HEK293 (cell line): ENCODE measurements around the gene CTRB1.
A peak's percentile ranks its signal among the peaks of the same experiment; 100 is the strongest.

Source experiments
- CTCF ChIA-PET: fragments of 350-600 bp; formaldehyde crosslinking; extraction: SDS; loops from one replicate; lab custom pipeline; 2021; ENCODE audit warnings: antibody characterized with exemption; lab: Yijun Ruan, JAX
- POLR2A ChIA-PET: fragments of 300-600 bp; formaldehyde crosslinking; extraction: SDS; loops from one replicate; lab custom pipeline; 2020; ENCODE audit warnings: antibody characterized with exemption, inconsistent platforms; lab: Yijun Ruan, JAX
- H3K27ac ChIP-seq: fragments of 200-500 bp; sonication (Bioruptor generic); 2 replicates; pipeline ENCODE4 v1.5.1; 2014; ENCODE audit warnings: low read depth, low read length, control low read depth, inconsistent platforms; ENCODE audit errors: extremely low read depth
- H3K36me3 ChIP-seq, 2 experiments: fragments of 200-500 bp in 1 of 2; sonication (Bioruptor generic) in 1 of 2; 1 replicate in 1 of 2; 2 replicates in 1 of 2; pipeline ENCODE4 v1.5.1; 2014 to 2017; ENCODE audit warnings: inconsistent platforms in 2 of 2, low read length in 2 of 2; ENCODE audit not compliant: control insufficient read depth in 2 of 2, insufficient read depth in 1 of 2
- H3K4me1 ChIP-seq: fragments of 200-500 bp; sonication (Bioruptor generic); 2 replicates; pipeline ENCODE4 v1.5.1; 2014; ENCODE audit warnings: mild to moderate bottlenecking, low read length, inconsistent platforms; ENCODE audit not compliant: control insufficient read depth, insufficient read depth
- H3K4me3 ChIP-seq: 2 replicates; pipeline ENCODE4 v1.5.1; 2011; ENCODE audit warnings: low read depth, mild to moderate bottlenecking, control low read depth, low read length, moderate library complexity
- H3K9me3 ChIP-seq: fragments of 200-500 bp; sonication (Bioruptor generic); 2 replicates; pipeline ENCODE4 v1.5.1; 2014; ENCODE audit warnings: low read depth, low read length, inconsistent platforms; ENCODE audit not compliant: control insufficient read depth, insufficient read depth
- BCL11A ChIP-seq: fragments of 450-650 bp; formaldehyde crosslinking; IDR thresholded peaks from 2 replicates; pipeline ENCODE4 v1.5.1; 2016; ENCODE audit warnings: low read depth, missing biosample characterization, missing genetic modification characterization
- HOXA7 ChIP-seq: sonication (generic); formaldehyde crosslinking; IDR thresholded peaks from 2 replicates; pipeline ENCODE4 v1.8.1; 2022; ENCODE audit warnings: missing genetic modification reagents, borderline replicate concordance
- IKZF3 ChIP-seq: fragments of 450-650 bp; IDR thresholded peaks from 2 replicates; pipeline ENCODE4 v1.5.0; 2018; ENCODE audit warnings: missing biosample characterization, mild to moderate bottlenecking, missing genetic modification characterization, moderate library complexity
- KLF16 ChIP-seq: fragments of 450-650 bp; formaldehyde crosslinking; IDR thresholded peaks from 2 replicates; pipeline ENCODE4 v1.5.1; 2017; ENCODE audit warnings: missing biosample characterization, missing genetic modification characterization
- KLF8 ChIP-seq: fragments of 450-650 bp; formaldehyde crosslinking; IDR thresholded peaks from 2 replicates; pipeline ENCODE4 v1.5.1; 2016; ENCODE audit warnings: missing biosample characterization, missing genetic modification characterization
- OVOL3 ChIP-seq: fragments of 450-650 bp; formaldehyde crosslinking; IDR thresholded peaks from 2 replicates; pipeline ENCODE4 v1.5.1; 2016; ENCODE audit warnings: missing biosample characterization, missing genetic modification characterization
- SALL2 ChIP-seq: fragments of 450-650 bp; formaldehyde crosslinking; IDR thresholded peaks from 2 replicates; pipeline ENCODE4 v1.5.0; 2017; ENCODE audit warnings: missing biosample characterization, mild to moderate bottlenecking, missing genetic modification characterization, borderline replicate concordance
- ZBTB1 ChIP-seq: fragments of 450-650 bp; formaldehyde crosslinking; IDR thresholded peaks from 2 replicates; pipeline ENCODE4 v1.5.1; 2016; ENCODE audit warnings: missing biosample characterization, missing genetic modification characterization
- ZBTB17 ChIP-seq: fragments of 450-650 bp; formaldehyde crosslinking; IDR thresholded peaks from 2 replicates; pipeline ENCODE4 v1.5.1; 2016; ENCODE audit warnings: missing biosample characterization, missing genetic modification characterization
- ZBTB20 ChIP-seq: fragments of 450-650 bp; formaldehyde crosslinking; IDR thresholded peaks from 2 replicates; pipeline ENCODE4 v1.5.1; 2016; ENCODE audit warnings: missing biosample characterization, missing genetic modification characterization
- ZBTB8A ChIP-seq: fragments of 450-650 bp; formaldehyde crosslinking; IDR thresholded peaks from 2 replicates; pipeline ENCODE4 v1.5.1; 2016; ENCODE audit warnings: missing biosample characterization, missing genetic modification characterization
- ZIC2 ChIP-seq: fragments of 450-650 bp; formaldehyde crosslinking; IDR thresholded peaks from 2 replicates; pipeline ENCODE4 v1.5.1; 2016; ENCODE audit warnings: missing biosample characterization, missing genetic modification characterization
- ZNF2 ChIP-seq: fragments of 450-650 bp; formaldehyde crosslinking; IDR thresholded peaks from 2 replicates; pipeline ENCODE4 v1.5.1; 2016; ENCODE audit warnings: missing biosample characterization, missing genetic modification characterization
- ZNF248 ChIP-seq: fragments of 450-650 bp; formaldehyde crosslinking; IDR thresholded peaks from 2 replicates; pipeline ENCODE4 v1.5.1; 2017; ENCODE audit warnings: missing biosample characterization, missing genetic modification characterization
- ZNF335 ChIP-seq: fragments of 450-650 bp; formaldehyde crosslinking; conservative IDR thresholded peaks from 2 replicates; pipeline ENCODE4 v1.5.1; 2016; ENCODE audit warnings: missing biosample characterization, missing genetic modification characterization
- ZNF394 ChIP-seq: fragments of 450-650 bp; formaldehyde crosslinking; IDR thresholded peaks from 2 replicates; pipeline ENCODE4 v1.5.1; 2016; ENCODE audit warnings: missing biosample characterization, missing genetic modification characterization, mild to moderate bottlenecking, moderate library complexity, borderline replicate concordance
- ZNF510 ChIP-seq: fragments of 450-650 bp; formaldehyde crosslinking; IDR thresholded peaks from 2 replicates; pipeline ENCODE4 v1.5.1; 2018; ENCODE audit warnings: mild to moderate bottlenecking, missing genetic modification characterization, missing biosample characterization; ENCODE audit not compliant: insufficient replicate concordance
- ZNF777 ChIP-seq: fragments of 450-650 bp; formaldehyde crosslinking; IDR thresholded peaks from 2 replicates; pipeline ENCODE4 v1.5.1; 2017; ENCODE audit warnings: missing biosample characterization, missing genetic modification characterization, borderline replicate concordance
- ZNF830 ChIP-seq: fragments of 450-650 bp; IDR thresholded peaks from 2 replicates; pipeline ENCODE4 v1.5.0; 2018; ENCODE audit warnings: missing biosample characterization, missing genetic modification characterization, low read depth, mild to moderate bottlenecking, moderate library complexity
- ZXDB ChIP-seq: fragments of 450-650 bp; formaldehyde crosslinking; IDR thresholded peaks from 2 replicates; pipeline ENCODE4 v1.5.1; 2016; ENCODE audit warnings: missing biosample characterization, missing genetic modification characterization
- TF ChIP-seq, protein P1 (sequence below): fragments of 450-650 bp; formaldehyde crosslinking; optimal IDR thresholded peaks from 2 replicates; pipeline ENCODE3; 2016; ENCODE audit warnings: missing biosample characterization, mild to moderate bottlenecking, missing genetic modification characterization
- TF ChIP-seq, protein P2 (sequence below): fragments of 450-650 bp; formaldehyde crosslinking; IDR thresholded peaks from 2 replicates; pipeline ENCODE4 v1.5.1; 2016; ENCODE audit warnings: missing biosample characterization, missing genetic modification characterization
- TF ChIP-seq, protein P3 (sequence below): fragments of 450-650 bp; formaldehyde crosslinking; IDR thresholded peaks from 2 replicates; pipeline ENCODE4 v1.5.1; 2016; ENCODE audit warnings: missing biosample characterization, missing genetic modification characterization

CTRB1 gene

DNA sequence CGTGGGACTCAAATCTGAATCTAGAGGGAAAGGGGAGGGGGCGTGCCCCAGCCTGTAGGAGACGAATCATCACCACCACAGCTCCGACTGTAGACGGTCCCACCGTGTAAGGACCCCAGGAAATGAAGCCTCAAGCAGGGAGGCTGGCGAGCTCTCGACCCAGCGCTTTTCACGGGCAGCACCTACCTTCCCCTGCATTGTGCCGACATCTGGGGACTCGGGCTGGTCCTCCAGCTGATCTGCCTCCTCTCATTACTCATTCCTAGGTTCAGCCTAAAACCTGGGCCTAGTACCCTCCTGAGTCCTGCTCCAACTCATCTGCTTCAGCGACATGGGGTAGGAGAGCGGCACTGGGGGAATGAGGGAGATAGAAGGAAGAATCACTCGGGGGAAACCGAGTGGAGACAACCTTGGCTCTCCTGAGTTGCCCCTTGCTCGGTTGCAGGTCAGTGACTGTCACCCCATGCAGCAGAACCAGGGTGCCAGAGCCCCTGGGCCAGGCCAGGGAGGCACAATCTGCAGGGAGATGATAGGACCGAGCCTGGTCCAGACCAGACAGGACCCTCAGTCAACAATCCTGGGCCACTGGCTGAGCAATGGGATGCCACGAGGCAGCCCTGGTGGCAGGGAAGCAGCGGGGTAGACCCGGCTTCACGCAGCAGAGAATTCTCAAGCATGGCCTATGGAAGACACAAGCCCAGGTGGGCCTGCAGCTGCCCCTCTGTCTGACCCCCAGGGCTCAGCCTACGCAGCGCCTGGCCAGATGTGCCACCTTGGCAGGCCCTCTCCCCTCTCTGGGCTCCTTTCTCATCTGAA, 33.5 kb downstream of the CTRB1 start (continued):
- TF ChIP-seq ZBTB1 (tag by site-specific recombination) (no peak), ZNF777 (tag by site-specific recombination) (no peak)

DNA sequence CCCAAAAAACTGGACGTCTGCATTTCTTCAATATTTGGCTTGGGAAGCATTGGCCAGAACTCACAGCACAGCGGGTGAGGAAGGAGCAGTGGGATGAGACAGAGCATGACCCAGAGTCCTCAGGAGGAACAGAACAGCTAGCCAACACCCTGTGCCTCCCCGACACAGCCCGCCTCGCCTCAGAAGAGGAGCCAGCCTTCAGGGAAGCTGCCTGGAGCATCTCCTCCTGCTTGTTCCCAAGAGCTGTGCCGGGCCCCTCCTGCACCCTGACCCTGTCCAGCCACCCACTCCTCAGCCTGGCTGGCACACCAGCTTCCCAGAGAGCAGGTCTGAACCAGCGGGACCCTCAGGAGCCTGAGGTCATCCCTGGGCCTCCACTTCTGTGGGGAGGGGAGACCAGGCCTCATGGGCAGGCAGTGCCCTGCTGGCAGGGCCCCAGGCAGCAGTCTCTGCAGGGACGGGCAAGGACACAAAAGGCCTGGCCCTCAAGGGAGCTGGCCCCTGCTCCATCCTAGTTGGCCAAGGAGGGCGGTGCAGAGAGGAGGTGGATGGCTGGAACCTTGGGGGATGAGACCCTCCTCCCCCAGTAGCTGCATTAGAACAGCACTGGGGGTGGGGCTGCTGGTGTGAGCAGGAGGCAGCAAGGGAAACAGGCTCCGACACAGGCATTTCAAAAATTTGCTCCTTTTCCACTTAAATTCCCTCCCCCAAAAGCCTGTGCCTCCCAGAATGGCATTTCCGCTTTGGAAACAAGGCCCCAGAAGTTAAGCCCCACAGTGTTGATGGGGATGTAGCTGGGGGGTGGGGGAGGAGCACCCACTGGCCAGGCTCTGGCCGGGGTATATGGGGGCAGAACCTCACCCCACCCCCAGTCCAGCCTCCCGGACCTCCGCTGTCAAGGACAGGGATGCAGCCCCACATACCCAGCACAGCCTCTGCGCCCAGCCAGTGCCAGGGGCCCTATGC, 34.4 kb downstream of the CTRB1 start:
- Histone ChIP-seq H3K36me3 (peaks cover 0 to 5% of the 10 kb centered on the region in 2 experiments; a peak in 1 of 3 replicates), H3K4me3 (no peak overlapping the region), H3K4me1 (peaks cover 10% of the 10 kb centered on the region), H3K27ac (no peak overlapping the region), H3K9me3 (no peaks in the 10 kb centered on the region)
- TF ChIP-seq, protein P1, sequence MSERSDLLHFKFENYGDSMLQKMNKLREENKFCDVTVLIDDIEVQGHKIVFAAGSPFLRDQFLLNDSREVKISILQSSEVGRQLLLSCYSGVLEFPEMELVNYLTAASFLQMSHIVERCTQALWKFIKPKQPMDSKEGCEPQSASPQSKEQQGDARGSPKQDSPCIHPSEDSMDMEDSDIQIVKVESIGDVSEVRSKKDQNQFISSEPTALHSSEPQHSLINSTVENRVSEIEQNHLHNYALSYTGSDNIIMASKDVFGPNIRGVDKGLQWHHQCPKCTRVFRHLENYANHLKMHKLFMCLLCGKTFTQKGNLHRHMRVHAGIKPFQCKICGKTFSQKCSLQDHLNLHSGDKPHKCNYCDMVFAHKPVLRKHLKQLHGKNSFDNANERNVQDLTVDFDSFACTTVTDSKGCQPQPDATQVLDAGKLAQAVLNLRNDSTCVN, result no peak
- peak; percentile 46; the same call in 1 of the 2 replicates for TF ChIP-seq ZIC2
- POLR2A ChIA-PET, result interaction anchor here (1.5 kb wide), 1 partner anchor 8 kb away, joined by 9 read pairs; no protein-coding TSS in a partner anchor
- CTCF ChIA-PET, result interaction anchor here (0.8 kb wide), 1 partner anchor 20 kb away, joined by 3 read pairs; no protein-coding TSS in a partner anchor

DNA sequence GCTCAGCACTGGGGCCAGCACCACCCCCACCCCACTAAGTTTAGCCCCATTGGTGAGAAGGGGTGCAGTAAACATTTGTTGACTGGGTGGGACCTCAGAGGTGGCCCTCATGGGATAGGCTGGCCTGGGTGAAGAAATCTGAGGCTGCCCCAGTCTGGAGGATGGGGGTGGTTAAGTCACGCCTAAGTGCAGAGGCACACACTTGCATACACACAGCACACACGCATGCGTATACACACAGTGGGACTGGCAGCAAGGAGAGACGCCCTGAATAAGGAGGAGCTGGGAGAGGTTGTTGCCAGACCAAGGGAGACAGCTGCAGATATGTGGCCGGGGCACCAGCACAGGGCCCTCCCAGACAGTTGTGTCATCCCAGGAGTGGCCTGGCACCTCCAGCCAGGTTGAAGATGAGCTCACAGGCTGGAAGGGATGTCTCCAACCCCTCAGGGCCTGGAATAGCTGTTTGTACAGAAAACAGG, 35.6 kb downstream of the CTRB1 start:
- CTCF ChIA-PET, result interaction anchor here (0.6 to 2.8 kb wide), 4 partner anchors 21 to 509 kb away, joined by 3 to 17 read pairs (median 4); no protein-coding TSS in a partner anchor
- Histone ChIP-seq H3K4me1 (peaks cover 10% of the 10 kb centered on the region), H3K4me3 (no peak overlapping the region), H3K27ac (no peak overlapping the region), H3K36me3 (no peaks in the 10 kb centered on the region), H3K9me3 (no peaks in the 10 kb centered on the region)
- POLR2A ChIA-PET, result interaction anchor here (0.6 to 1.5 kb wide), 4 partner anchors 9 to 76 kb away, joined by 3 to 9 read pairs (median 4); no protein-coding TSS in a partner anchor
- TF ChIP-seq, protein P2, sequence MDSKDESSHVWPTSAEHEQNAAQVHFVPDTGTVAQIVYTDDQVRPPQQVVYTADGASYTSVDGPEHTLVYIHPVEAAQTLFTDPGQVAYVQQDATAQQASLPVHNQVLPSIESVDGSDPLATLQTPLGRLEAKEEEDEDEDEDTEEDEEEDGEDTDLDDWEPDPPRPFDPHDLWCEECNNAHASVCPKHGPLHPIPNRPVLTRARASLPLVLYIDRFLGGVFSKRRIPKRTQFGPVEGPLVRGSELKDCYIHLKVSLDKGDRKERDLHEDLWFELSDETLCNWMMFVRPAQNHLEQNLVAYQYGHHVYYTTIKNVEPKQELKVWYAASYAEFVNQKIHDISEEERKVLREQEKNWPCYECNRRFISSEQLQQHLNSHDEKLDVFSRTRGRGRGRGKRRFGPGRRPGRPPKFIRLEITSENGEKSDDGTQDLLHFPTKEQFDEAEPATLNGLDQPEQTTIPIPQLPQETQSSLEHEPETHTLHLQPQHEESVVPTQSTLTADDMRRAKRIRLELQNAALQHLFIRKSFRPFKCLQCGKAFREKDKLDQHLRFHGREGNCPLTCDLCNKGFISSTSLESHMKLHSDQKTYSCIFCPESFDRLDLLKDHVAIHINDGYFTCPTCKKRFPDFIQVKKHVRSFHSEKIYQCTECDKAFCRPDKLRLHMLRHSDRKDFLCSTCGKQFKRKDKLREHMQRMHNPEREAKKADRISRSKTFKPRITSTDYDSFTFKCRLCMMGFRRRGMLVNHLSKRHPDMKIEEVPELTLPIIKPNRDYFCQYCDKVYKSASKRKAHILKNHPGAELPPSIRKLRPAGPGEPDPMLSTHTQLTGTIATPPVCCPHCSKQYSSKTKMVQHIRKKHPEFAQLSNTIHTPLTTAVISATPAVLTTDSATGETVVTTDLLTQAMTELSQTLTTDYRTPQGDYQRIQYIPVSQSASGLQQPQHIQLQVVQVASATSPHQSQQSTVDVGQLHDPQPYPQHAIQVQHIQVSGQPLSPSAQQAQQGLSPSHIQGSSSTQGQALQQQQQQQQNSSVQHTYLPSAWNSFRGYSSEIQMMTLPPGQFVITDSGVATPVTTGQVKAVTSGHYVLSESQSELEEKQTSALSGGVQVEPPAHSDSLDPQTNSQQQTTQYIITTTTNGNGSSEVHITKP (tag by site-specific recombination), result peak; percentile 78
- no peak for TF ChIP-seq ZNF510
- TF ChIP-seq SALL2 (tag by site-specific recombination), result no peak
- TF ChIP-seq ZBTB8A (tag by site-specific recombination), result peak; percentile 78
- TF ChIP-seq ZBTB17 (tag by site-specific recombination), result peak; percentile 42; the same call in 1 of the 2 replicates
- peak; percentile 86 for TF ChIP-seq ZNF335 (tag by site-specific recombination)
- TF ChIP-seq OVOL3 (tag by site-specific recombination), result no peak
- TF ChIP-seq KLF16 (tag by site-specific recombination), result no peak
- TF ChIP-seq, protein P3, sequence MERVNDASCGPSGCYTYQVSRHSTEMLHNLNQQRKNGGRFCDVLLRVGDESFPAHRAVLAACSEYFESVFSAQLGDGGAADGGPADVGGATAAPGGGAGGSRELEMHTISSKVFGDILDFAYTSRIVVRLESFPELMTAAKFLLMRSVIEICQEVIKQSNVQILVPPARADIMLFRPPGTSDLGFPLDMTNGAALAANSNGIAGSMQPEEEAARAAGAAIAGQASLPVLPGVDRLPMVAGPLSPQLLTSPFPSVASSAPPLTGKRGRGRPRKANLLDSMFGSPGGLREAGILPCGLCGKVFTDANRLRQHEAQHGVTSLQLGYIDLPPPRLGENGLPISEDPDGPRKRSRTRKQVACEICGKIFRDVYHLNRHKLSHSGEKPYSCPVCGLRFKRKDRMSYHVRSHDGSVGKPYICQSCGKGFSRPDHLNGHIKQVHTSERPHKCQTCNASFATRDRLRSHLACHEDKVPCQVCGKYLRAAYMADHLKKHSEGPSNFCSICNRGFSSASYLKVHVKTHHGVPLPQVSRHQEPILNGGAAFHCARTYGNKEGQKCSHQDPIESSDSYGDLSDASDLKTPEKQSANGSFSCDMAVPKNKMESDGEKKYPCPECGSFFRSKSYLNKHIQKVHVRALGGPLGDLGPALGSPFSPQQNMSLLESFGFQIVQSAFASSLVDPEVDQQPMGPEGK (tag by site-specific recombination), result no peak
- TF ChIP-seq ZBTB20 (tag by site-specific recombination), result no peak
- no peak for TF ChIP-seq ZNF248 (tag by site-specific recombination)
- no peak for TF ChIP-seq KLF8 (tag by site-specific recombination)
- TF ChIP-seq ZNF830 (tag by site-specific recombination), result no peak
- TF ChIP-seq ZNF777 (tag by site-specific recombination), result no peak
- peak; percentile 32; the same call in 1 of the 2 replicates for TF ChIP-seq IKZF3 (tag by site-specific recombination)
- TF ChIP-seq HOXA7 (CRISPR knock-in tag), result no peak
- peak; percentile 87 for TF ChIP-seq ZNF394 (tag by site-specific recombination)
- TF ChIP-seq ZXDB, result no peak
- TF ChIP-seq ZNF2 (tag by site-specific recombination), result no peak
- TF ChIP-seq BCL11A (tag by site-specific recombination), result no peak
